DMS 273 (cell line): ENCODE results near the gene DST.
"Not testable (repeated sequence)": the region's sequence is repeated elsewhere in the genome, so short reads cannot be mapped to it uniquely, and the experiment has no call there.

ENCODE experiments used
- DNase-seq: peaks from one replicate; lab custom pipeline; 2025; ENCODE audit not compliant: unreplicated experiment; lab: John Stamatoyannopoulos, UW

Gene DST

DNA sequence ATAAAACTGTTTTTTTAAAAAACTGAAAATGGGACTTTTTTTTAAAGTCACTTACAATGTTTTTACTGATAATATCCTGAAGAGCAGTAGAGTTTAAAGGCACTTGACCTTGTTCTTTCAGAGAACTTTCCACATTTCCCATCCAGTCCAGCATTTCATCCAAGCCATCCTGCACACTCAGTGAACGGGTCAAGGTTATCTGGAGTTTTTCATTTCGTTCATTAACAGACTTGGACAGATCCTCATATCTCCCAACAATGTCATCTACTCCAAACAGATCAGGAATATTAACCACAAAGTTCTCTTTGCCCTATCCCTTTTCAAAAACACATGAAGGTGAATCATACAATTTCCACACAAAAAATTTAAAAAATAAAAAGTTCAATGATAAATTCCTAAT lies 69.1 kb downstream of the DST start:
- no peak for DNase-seq

DNA sequence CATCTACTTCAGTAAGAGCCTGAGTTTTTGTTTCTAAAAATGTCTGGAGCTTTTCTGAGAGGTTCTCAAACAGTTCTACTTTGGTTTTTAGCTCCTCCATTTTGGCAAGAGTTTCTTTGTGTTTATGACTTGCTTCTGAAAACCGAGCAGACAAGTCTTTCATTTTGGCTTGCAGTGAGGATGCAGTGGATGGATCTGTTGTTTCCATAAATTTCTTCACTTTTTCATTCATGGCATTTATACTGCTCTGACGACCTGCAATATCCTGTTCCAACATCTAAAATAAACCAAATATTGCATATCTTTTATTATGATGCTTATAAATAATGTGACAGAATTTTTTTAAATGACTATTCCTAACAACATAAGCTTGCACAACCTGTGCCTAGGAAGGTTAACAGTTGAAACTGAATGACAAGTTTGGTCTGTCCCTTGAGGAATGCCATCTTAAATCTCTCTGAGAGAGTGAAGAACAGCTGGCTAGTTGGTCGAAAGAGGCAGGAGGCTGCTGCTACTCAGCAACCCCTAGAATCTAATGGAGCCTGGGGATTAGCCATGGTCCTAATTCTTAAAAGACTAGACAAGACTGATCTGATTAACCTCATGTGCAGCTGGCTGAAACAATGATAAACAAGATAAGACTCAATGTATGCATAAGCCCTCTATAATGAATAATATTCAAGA lies 69.8 kb downstream of the DST start:
- no peak for DNase-seq

DNA sequence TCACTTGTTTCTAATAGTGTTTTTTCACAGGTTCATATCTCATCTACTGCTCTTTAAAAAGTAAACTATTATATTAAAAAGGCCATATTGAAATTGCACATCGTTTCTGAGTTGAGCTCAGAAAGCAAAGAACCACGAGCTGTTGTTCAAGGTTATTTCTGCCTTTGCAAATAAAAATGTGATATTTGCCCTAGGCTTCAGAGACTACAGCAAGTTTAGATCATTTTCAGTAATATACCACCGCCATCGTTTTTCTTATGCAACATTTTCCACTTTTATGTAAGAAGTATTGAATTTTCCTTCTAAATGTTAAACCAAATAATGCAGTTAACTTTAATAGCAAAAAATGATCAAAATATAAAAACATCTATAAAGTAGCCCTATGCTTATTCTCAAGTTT lies 71.1 kb downstream of the DST start:
- DNase-seq: no peak

DNA sequence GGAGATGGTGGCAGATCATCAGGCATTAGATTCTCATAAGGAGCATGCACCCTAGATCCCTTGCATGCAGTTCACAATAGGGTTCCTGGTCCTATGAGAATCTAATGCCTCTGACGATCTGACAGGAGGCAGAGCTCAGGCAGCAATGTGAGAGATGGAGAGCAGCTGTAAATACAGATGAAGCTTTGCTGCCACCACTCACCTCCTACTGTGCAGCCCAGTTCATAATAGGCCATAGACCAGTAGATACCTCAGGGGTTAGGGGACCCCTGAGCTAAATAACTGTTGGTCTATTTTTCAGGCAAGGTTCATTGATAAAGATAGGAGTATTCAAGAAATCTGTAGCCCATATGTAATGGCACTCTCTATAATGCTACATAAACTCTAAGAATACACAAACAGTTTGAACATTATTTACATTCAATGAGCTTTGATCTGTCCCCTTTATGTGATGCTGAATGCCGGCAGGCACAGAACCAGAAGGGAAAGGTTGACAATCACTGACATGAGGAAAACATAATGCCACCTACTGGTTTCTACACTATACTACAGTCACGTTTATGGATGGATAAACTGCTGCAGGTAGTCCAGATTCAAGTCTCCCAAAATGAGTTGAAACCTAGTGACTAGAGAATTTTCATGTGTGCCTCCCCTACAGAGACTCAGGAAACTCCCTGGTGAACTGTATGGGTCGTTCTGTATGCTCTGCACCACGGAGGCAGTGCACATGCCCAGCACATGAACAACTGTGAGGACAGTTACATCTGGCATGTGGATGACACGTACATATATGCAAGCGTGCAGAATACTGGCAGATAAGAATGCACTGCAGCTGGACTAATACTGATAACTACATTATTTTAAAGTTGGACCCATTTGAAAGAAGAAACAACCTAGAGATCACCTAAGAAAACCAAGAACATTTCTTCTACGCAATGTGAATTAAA lies 72.0 kb downstream of the DST start:
- DNase-seq: peak; percentile 40

DNA sequence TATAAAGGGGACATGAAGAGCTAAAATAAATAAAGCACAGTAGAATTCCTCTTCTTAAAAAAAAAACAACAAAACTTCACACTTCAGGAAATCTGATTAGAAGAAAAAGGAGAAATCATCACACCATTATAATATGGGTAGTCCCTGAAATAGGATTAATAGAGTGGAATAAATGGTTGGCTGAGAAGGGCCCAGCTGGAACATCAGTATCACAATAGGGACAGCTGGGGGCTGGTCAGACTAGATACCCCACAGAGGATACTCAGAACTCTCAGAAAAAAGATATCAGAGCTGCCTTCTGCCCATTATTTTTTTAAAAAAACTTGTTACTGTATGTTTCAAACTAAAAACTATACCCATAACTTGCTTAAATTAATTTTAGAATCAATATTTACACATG lies 75.2 kb downstream of the DST start:
- DNase-seq: no peak

DNA sequence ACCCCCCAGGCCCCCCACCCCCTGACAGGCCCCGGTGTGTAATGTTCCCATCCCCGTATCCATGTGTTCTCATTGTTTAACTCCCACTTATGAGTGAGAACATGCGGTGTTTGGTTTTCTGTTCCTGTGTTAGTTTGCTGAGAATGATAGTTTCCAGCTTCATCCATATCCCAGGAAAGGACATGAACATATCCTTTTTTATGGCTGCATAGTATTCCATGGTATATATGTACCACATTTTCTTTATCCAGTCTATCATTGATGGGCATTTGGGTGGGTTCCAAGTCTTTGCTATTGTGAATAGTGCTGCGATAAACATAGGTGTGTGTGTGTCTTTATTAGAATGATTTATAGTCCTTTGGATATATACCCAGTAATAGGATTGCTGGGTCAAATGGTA lies 80.0 kb downstream of the DST start:
- not testable (repeated sequence) for DNase-seq

DNA sequence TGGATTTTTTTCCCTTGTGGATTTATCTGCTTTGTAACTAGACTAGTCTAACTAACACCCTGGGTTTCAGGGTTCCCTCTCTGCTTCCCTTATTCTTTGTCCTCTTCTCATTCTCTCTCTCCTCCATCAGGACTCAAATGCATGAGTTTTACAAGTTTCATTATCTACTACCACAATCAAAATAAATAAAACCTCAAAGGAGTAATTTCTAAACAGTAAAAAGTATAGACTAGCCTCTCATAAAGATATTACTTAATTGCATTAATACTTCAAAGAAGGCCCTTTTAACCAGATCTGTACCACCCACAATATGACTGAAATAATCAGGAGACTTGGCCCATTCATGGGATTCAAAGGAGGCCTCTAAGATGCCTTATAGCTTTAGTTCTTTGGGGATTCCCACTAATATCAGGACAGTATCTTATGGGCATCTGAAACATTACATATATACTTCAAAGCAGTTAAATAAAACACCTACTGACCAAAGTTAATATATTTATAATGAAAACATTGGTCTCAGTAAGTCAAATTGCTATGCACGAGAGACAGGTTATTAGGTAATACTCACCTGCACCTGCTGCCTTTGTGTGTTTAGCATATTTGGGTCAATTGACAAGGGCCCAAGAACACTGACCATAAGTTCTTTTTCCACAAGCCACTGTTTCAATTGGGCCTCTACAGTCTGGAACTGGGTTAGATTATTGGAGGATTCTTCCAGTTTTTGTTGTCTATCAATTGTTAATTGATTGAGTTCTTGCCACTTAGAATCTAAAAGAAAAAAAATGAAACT lies 85.7 kb downstream of the DST start:
- no peak for DNase-seq

DNA sequence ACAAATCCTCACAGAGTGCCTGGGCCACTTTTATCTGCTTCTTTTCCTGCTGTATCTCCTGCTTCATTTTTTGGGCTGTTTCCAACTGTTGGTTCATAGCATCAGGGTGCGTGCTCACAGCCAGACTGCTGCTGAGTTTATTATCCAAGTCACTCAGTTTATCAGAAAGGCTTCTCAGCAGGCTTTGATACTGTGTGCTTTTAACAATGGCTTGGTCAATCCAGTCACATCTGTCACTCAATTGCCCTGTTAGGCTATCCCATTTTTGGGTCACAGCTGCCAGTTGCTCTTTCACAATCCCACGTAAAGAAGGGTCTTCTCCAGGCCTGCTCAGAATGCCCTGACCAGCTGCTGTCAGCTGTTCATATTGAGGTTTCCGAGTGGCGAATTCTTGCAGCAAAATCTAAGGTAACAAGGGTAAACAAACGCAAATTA lies 87.2 kb downstream of the DST start:
- DNase-seq: peak; percentile 40

DNA sequence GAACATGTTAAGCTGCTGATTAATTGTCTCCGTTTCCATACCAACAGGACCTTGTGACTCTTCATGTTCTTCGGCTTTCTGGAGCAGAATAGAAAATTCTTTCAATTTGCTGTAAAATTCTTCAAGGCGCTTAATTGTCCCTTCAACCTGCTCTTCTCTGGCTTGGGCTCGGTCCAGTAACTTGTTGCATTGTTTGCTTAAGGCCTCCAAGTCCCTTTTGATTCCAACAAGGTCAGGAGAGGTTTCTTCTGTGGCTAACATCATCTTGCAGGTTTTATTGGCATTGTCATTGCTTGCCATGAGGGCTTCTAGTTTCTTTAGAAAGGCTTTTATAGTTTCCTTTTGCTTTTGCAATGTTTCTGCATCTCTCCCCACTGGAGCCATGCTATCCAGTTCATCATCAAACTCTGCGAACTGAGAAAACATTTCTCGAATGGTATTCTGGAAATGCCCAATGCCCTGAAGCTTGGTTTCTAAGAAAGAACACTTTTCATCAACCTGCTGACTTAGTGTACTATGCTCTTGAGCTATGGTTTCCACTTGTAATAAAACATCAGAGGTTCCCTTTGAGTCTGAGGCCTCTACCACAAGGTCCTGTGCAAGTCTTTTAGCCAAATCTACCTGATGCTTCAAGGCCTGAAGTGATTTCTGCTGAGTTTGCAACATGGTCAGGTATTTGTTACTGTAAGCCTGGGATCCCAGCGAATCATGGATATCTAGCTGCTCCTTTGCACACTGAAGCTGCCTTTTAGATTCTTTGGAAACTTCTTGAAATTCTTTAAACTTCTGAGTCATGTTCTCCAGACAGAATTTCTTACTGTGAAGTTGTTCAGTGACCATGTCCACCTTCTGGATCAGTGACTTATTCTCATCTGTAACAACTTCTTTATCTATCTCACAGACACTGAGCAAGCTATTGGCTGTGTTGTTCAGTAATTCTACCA lies 90.2 kb downstream of the DST start:
- no peak for DNase-seq

DNA sequence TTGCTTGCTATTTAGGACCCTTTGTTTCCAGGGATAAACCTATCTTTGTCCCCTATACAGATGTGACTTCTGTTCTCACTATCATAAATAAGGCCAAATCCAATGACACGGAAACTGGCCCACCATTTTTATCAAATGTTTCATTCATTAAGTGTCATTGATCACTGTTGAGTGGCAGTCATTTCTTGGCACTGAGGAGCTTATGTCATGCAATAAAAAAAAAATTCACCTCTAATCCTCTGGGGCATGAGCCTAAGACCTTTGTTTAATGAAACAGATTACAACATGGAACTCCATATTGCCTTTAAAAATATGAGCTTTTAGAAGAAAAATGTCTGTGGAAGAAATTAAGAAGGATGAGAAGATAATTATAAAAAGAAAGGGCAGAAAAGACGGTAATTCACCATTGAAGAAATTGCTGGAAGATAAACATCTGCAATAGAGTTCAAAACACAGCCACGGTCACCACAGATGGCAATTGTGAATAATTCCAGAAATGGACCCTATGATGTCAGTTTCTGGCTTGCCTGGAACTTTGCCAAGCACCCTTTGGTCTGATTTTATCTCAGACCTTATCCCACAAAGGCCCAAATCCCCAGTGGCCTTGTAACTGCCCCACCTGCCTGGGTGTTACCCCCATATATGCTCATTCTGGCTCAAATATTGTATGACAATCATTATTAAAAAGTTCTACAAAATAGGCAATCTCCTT lies 91.1 kb downstream of the DST start:
- peak; percentile 36 for DNase-seq

DNA sequence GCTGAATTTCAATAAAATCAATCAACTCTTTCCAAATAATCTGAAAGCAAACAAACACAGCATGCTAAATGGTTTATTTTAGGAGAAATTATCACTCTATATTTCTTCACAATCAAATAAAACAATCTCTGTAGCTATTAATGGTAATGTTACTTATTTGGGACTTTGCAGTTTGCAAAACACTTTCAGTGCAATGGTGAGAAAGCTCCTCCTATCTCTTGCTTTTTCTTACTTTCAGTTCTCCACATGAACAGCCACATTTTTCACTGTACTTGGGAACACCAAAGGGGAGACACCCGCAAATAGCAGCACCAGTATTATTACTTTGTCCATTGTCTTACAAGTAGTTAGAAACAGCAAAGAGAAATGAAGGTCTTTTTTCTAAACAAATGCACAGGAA lies 92.4 kb downstream of the DST start:
- DNase-seq: no peak

DNA sequence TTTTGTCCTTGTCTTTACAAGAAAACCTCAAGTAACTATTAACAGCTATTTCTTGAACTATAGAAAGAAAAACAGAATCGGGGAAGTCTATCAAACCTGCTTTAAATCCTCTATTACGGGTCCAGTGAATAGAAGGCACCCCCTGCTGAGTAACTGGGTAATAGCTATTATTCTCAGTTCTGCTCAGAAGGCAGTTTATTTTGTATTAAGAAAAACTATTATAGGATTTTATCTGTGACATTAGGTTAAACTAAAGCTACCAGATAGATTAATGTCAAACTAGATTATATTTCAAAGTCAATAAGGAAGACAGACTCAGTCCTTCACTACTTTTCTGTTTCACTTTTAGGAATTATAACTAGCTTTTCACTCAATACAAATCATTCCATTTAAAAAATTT lies 93.7 kb downstream of the DST start:
- no peak for DNase-seq

DNA sequence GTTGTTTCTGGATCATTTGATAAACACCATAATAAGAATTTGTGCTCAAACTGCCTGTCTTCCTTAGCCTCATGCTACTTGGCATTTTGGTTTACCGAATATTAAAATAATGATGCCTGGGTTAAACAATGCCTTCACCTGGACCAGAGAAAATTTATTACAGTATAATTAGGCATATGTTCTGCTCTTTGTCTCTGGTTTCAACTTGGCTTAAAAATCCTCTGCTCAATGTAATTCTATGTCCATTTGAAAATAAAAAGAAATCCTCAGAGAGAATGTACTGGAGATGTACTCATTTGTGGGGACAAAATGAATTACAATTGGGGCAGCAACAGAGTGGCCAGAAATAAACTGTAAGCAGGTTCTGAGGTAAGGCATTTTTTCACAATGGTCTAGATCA lies 95.0 kb downstream of the DST start:
- DNase-seq: no peak

DNA sequence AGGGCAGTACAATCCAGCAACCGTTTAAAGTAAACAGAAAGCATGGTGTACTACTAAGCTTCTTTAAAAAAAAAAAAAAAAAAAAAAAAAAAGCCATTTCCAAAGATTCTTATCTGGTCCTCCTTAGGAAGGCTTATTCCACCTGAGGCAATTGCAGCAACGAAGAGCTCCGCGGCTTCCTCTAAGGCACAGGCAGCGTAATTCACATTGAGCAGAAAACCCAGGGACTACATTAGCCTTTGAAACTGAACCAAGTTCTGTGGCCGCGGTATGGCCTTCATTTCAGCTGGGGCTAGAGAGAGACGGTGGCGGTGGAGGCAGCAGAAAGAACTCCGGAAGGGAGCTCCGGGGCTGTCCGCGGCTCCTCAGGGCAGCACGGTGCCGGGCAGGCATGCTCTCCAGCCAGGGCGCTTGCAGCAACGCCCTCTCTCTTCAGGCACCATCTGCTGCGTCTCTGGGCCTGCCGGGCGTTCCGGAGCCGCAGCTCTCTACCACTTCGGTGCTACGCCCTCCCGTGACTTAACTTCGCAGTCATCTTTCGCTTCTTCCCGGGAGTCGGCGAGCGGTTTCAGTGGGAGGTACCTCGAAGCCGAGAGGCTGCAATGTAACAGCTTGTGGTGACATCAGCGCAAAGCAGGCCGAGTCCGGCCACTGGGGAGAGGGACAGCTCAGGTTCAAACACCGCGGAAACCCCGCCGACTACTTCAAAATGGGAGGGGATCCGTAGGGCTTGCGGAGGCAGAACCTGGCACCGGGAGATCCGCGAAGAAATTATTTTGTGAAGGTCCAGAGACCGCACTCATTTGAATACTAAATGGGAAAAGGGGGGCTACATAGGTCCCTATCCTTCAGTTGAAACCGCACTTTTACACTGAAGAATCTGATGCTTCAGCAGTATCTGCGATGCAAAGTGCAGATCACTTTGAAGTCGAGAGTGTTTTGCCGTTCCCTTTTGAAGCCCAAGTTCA lies 100.0 kb downstream of the DST start:
- DNase-seq: peak; percentile 99

DNA sequence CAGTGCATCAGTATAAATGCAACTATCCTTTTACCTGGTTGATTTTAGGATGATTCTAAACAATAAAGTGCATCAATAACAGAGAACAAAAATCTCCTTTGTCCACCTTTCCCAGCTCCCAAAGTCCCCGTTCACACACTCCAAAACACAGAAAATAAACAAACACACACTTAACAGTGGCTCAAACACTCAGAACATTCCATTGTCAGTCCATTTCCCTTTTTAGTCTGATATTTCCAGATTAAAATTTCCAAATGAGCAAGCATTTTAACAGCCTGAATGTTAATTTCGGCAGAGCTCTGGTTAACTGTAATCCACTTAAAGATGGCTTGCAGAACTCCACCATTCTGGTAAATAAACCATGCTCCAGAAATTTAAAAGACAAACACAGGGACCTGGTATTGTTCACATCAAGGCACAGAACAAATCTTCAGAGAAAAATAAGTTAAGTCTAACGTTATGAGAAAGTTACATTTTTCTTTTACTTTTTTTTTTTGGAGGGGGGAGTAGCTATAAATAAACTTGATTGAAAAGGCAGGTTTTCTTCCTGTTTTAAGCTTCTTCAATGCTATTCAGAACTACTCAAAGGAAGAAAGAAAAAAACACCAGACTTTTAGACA lies 100.8 kb downstream of the DST start:
- DNase-seq: no peak

DNA sequence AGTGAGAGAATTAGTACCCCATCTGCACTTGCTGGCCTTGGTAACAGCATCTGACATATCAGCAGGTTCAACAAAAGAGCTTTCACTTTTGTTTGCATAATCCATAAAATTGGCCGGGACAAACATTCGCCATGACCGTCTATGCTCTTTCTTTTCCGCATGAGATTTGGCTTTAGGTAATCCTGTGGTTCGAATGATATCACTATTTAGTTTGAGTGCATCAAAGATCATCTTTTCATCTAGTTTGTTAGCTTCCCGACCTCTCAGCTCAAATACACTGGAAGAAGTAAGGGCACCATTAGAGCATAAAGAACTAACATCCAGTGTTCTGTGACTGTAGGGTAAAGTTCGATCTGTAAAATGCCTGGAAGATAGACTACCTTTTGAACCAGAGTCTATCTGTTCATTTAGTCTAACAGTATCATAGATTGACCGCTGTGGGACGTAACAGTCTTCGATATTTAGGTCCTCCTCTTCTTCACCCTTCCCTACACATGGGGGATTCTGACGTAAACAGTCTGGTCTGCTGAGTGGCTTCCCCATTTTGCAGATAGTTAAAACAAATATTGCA lies 101.6 kb downstream of the DST start:
- no peak for DNase-seq

DNA sequence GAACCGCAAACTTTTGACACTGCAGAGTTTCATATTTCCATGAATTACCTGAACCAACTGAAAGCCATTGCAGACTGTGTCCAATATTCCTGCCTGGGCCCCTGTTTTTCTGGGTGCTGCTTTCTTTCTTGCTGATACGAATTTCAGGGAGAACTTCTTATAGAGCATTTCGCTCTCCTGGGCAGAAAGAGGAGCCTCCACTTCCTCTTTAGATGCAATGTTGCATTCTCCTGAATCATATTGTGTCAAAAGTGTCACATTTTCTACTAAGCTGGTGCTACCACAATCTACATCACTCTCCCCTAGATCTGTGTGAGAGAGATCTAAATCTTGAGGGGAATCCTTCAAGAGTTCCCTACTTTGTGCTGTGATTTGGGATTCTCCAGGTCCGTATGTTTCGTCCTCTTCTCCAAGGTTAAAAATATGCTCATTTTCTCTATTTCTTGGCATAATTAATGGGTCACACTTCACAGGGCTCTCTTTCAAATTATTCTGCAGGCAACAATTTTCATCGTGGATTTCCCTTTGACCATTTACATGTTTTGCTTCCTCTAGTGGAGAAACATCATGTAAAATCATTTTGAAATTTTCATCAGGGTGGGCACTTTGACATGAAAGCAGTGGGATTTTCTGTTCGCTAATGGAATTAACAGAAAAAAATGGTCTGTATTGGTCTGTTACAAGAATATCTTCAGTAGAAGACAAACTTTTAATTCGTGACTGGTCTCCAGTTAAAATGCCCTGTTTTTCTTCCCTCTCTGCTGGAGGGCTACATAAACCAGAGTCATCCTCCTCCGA lies 102.3 kb downstream of the DST start:
- DNase-seq: no peak
